Upper lobe of left lung (tissue), 6 donors: Measurements from ENCODE around the gene PRRC2B. TPM values are rescaled to one million over a fixed set of nuclear protein-coding genes. Genes with fewer than 3 reads are reported as not detected.

Experiments used
- ATAC-seq, 2 donors: fragments of 200-7000 bp; cut with Tn5 transposase; one replicate each; pipeline ENCODE4 v1.9.1; 2022; ENCODE audit warnings: mild to moderate bottlenecking in 2 of 2, moderate library complexity in 2 of 2; ENCODE audit not compliant: low FRiP score in 2 of 2
- DNase-seq, 2 donors: peaks; one replicate each; pipeline ENCODE4 v3.0.0-alpha.2; 2019 to 2020
- H3K27ac ChIP-seq, 4 donors: fragments of 200-600 bp; sonication (generic); one replicate each; pipeline ENCODE4 v1.5.1; 2016 to 2019
- H3K27me3 ChIP-seq, 4 donors: fragments of 200-600 bp; sonication (generic); one replicate each; pipeline ENCODE4 v1.5.1; 2017 to 2019
- H3K36me3 ChIP-seq, 4 donors: fragments of 200-600 bp; sonication (generic); one replicate each; pipeline ENCODE4 v1.5.1; 2016 to 2019
- H3K4me1 ChIP-seq, 4 donors: fragments of 200-600 bp; sonication (generic); one replicate each; pipeline ENCODE4 v1.5.1; 2018 to 2019
- H3K4me3 ChIP-seq, 4 donors: fragments of 200-600 bp; sonication (generic); one replicate each; pipeline ENCODE4 v1.5.1; 2017 to 2019; ENCODE audit warnings: mild to moderate bottlenecking in 2 of 4, moderate library complexity in 1 of 4
- H3K9me3 ChIP-seq, 4 donors: fragments of 200-600 bp; sonication (generic); one replicate each; pipeline ENCODE4 v1.5.1; 2018 to 2019
- CTCF ChIP-seq, 6 experiments: fragments of 450-650 bp in 4 of 6; fragments of 200-600 bp in 2 of 6; sonication (generic) in 2 of 6; IDR thresholded peaks; one replicate each; pipeline ENCODE4 v1.5.1; 2016 to 2019; ENCODE audit warnings: antibody characterized with exemption in 6 of 6
- EP300 ChIP-seq, 4 donors: sonication (generic); formaldehyde crosslinking; IDR thresholded peaks; one replicate each; pipeline ENCODE4 v1.5.1; 2017; ENCODE audit warnings: antibody characterized with exemption in 4 of 4, control low read depth in 2 of 4
- POLR2A ChIP-seq, 4 donors: fragments of 450-650 bp; IDR thresholded peaks; one replicate each; pipeline ENCODE4 v1.5.1; 2016 to 2017; ENCODE audit warnings: antibody characterized with exemption in 4 of 4, mild to moderate bottlenecking in 2 of 4
- POLR2AphosphoS5 ChIP-seq, 2 donors: sonication (generic); formaldehyde crosslinking; IDR thresholded peaks; one replicate each; pipeline ENCODE4 v1.5.1; 2017; ENCODE audit warnings: antibody characterized with exemption in 2 of 2
- WGBS, 2 donors: methylation state at CpG; one replicate each; pipeline ENCODE4 v1.1.5; 2017 to 2018; 5-methylcytosine and 5-hydroxymethylcytosine counted together
- total RNA-seq, 6 donors: library from RNA; depleted of rRNA in 4 of 6; stranded (reverse); fragments of >200 nt in 4 of 6; gene quantifications; one replicate each; pipeline versions ENCODE4 v1.1.0 to v1.2.1, GENCODE V29; 2016 to 2021
- donor health status: DM: no; HTN: no; CAD: no; lungs with moderate emphysema.
- donor health status: DM: no; HTN: yes; CAD: no; lungs with severe emphysema.

PRRC2B gene
- total RNA-seq, 6 donors from 2014 or later, result 114 to 348 (median 186) TPM

GRCh38 chr9:131534721-131535237, 140.9 kb downstream of the PRRC2B start:
- Histone ChIP-seq H3K27me3 (no peaks in the 10 kb centered on the region), H3K9me3 (no peaks in the 10 kb centered on the region), H3K4me1 (peaks cover 11 to 16% (median 12%) of the 10 kb centered on the region in 4 donors), H3K4me3 (no peak overlapping the region), H3K27ac (no peak overlapping the region), H3K36me3 (peaks cover 0 to under 1% (median 0%) of the 10 kb centered on the region in 4 donors)
- no peak for ATAC-seq
- TF ChIP-seq POLR2AphosphoS5 (IDR thresholded peaks at IDR 0.05) (no peak), POLR2A (IDR thresholded peaks at IDR 0.05) (no peak), EP300 (IDR thresholded peaks at IDR 0.05) (no peak), CTCF (IDR thresholded peaks at IDR 0.05) (no peak)
- WGBS, 2 donors, result 45 to 46% methylated on average over 8 of the region's 8 CpGs
- DNase-seq, result no peak

GRCh38 chr9:131537946-131538345, 144.1 kb downstream of the PRRC2B start:
- TF ChIP-seq POLR2A (IDR thresholded peaks at IDR 0.05) (no peak), EP300 (IDR thresholded peaks at IDR 0.05) (no peak), POLR2AphosphoS5 (IDR thresholded peaks at IDR 0.05) (no peak), CTCF (IDR thresholded peaks at IDR 0.05) (no peak)
- DNase-seq (peak in 1 of 2 donors; percentile 57), ATAC-seq (no peak)
- Histone ChIP-seq H3K9me3 (peaks cover 2 to 8% (median 7%) of the 10 kb centered on the region in 4 donors), H3K4me3 (no peak overlapping the region), H3K36me3 (no peaks in the 10 kb centered on the region), H3K27ac (no peak overlapping the region), H3K27me3 (no peaks in the 10 kb centered on the region), H3K4me1 (no peaks in the 10 kb centered on the region)
- 95 to 97% methylated on average over 19 of the region's 19 CpGs for WGBS, 2 donors

- no peak overlapping the region for H3K4me3 ChIP-seq
- TF ChIP-seq POLR2AphosphoS5 (IDR thresholded peaks at IDR 0.05) (no peak), EP300 (IDR thresholded peaks at IDR 0.05) (no peak), POLR2A (IDR thresholded peaks at IDR 0.05) (no peak), CTCF (IDR thresholded peaks at IDR 0.05) (no peak)
- ATAC-seq, result no peak
Measured at GRCh38 chr9:131539223-131539923, 145.5 kb downstream of the PRRC2B start.

GRCh38 chr9:131543141-131543540, 149.3 kb downstream of the PRRC2B start:
- H3K27me3 ChIP-seq, result peaks cover 0 to 21% (median 17%) of the 10 kb centered on the region in 4 donors
- no peak for ATAC-seq
- 88 to 92% methylated on average over 6 of the region's 6 CpGs for WGBS, 2 donors
- no peak overlapping the region for H3K4me3 ChIP-seq
- no peak overlapping the region for H3K27ac ChIP-seq
- H3K36me3 ChIP-seq, result no peaks in the 10 kb centered on the region
- no peak for DNase-seq
- TF ChIP-seq POLR2AphosphoS5 (IDR thresholded peaks at IDR 0.05) (no peak), CTCF (IDR thresholded peaks at IDR 0.05) (no peak), POLR2A (IDR thresholded peaks at IDR 0.05) (no peak), EP300 (IDR thresholded peaks at IDR 0.05) (no peak)
- peaks cover 9 to 19% (median 15%) of the 10 kb centered on the region in 4 donors for H3K9me3 ChIP-seq
- peaks cover 11 to 19% (median 13%) of the 10 kb centered on the region in 4 donors for H3K4me1 ChIP-seq

More at GRCh38 chr9:131539223-131539923, 145.5 kb downstream of the PRRC2B start:
- no peak overlapping the region for H3K27ac ChIP-seq
- no peak for DNase-seq
- no peaks in the 10 kb centered on the region for H3K27me3 ChIP-seq
- H3K9me3 ChIP-seq, result peaks cover 9 to 19% (median 15%) of the 10 kb centered on the region in 4 donors
- no peaks in the 10 kb centered on the region for H3K36me3 ChIP-seq
- WGBS, 2 donors, result 87 to 88% methylated on average over 7 of the region's 7 CpGs
- no peaks in the 10 kb centered on the region for H3K4me1 ChIP-seq
